Panc1 (cell line): ENCODE data around the gene KIR2DL3.

Source experiments
- POLR2AphosphoS5 ChIP-seq: IDR thresholded peaks from 2 replicates; pipeline ENCODE4 v1.6.1; 2012; ENCODE audit warnings: mild to moderate bottlenecking, low read depth, low read length, moderate library complexity
- TF ChIP-seq, protein P1 (sequence below): fragments of 450-650 bp; IDR thresholded peaks from 2 replicates; pipeline ENCODE4 v1.5.1; 2017; ENCODE audit warnings: mild to moderate bottlenecking

DNA sequence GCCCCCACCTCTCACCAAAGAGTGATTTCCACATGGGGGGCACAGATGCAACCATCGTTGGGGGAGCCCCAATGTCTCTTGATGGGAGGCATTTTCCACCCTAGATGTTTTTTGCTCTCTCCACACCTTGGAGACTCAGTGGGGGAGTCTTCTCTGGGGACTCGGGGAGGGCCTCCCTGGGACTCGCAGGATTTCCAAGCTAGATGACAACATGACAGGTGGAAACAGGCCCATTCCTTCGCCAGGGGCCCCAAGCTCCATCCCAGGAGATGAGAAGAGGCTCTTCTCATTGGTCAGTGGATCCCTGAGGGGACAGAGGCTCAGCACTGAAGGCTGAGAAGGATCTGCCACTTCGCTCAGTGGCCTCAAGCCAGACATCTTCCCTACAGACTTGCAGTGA is 52.4 kb downstream of the KIR2DL3 start:
- TF ChIP-seq, protein P1, sequence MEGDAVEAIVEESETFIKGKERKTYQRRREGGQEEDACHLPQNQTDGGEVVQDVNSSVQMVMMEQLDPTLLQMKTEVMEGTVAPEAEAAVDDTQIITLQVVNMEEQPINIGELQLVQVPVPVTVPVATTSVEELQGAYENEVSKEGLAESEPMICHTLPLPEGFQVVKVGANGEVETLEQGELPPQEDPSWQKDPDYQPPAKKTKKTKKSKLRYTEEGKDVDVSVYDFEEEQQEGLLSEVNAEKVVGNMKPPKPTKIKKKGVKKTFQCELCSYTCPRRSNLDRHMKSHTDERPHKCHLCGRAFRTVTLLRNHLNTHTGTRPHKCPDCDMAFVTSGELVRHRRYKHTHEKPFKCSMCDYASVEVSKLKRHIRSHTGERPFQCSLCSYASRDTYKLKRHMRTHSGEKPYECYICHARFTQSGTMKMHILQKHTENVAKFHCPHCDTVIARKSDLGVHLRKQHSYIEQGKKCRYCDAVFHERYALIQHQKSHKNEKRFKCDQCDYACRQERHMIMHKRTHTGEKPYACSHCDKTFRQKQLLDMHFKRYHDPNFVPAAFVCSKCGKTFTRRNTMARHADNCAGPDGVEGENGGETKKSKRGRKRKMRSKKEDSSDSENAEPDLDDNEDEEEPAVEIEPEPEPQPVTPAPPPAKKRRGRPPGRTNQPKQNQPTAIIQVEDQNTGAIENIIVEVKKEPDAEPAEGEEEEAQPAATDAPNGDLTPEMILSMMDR: no peak
- TF ChIP-seq POLR2AphosphoS5: no peak
